ENCODE results near the gene CD84. TPM values are rescaled to one million over a fixed set of nuclear protein-coding genes. Genes with fewer than 3 reads are reported as not detected.

Gene CD84
- total and polyA plus RNA-seq, 8 donors: 0.16 to 13.2 (median 3.1) TPM

GRCh38 chr1:160491981-160492380, 87.3 kb downstream of the CD84 start:
- DNase-seq: no peak
- TF ChIP-seq CTCF (IDR thresholded peaks at IDR 0.05): no peak
- 86 to 94% methylated on average over 3 of the region's 3 CpGs for WGBS, 2 donors
- intact Hi-C loops (cut with DNase I): no loop called here
- no peaks in the 10 kb centered on the region for H3K4me1 ChIP-seq
- no peaks in the 10 kb centered on the region for H3K27me3 ChIP-seq
- FAIRE-seq: no peak
- H3K27ac ChIP-seq: no peak overlapping the region
- no peak for ATAC-seq
- H3K36me3 ChIP-seq: no peaks in the 10 kb centered on the region
- H3K4me3 ChIP-seq: no peak overlapping the region
- H3K9me3 ChIP-seq: no peaks in the 10 kb centered on the region

Other genes starting within 250 kb of the CD84 start
- 100 to 1,000 TPM in 1 of 6 donors, 10 to 100 TPM in 5; 61.1 to 114 (median 83.4) TPM for gene COPA, start 236.2 kb downstream of the CD84 start, total RNA-seq
- gene COPA, start 236.2 kb downstream of the CD84 start, polyA plus RNA-seq: 10 to 100 TPM; 34.7 to 50.4 TPM
- gene NCSTN, start 236.1 kb downstream of the CD84 start, total RNA-seq: 10 to 100 TPM; 47.4 to 64.7 (median 49.6) TPM
- 10 to 100 TPM; 29.7 to 56.4 TPM for gene NCSTN, start 236.1 kb downstream of the CD84 start, polyA plus RNA-seq
- not detected for gene NHLH1, start 212.4 kb downstream of the CD84 start, total RNA-seq
- gene NHLH1, start 212.4 kb downstream of the CD84 start, polyA plus RNA-seq: under 1 TPM; 0.11 to 0.14 TPM
- 1 to 10 TPM; 2.5 to 9.9 (median 4.4) TPM for gene VANGL2, start 178.9 kb downstream of the CD84 start, total RNA-seq
- 1 to 10 TPM; 3.6 to 4.3 TPM for gene VANGL2, start 178.9 kb downstream of the CD84 start, polyA plus RNA-seq
- gene SLAMF6, start 56.2 kb downstream of the CD84 start, total RNA-seq: under 1 TPM; 0.04 to 0.81 (median 0.26) TPM
- gene SLAMF6, start 56.2 kb downstream of the CD84 start, polyA plus RNA-seq: under 1 TPM; 0.07 to 0.11 TPM
- under 1 TPM in 5 of 6 donors, not detected in 1; 0.16 to 0.47 (median 0.40) TPM for gene SLAMF1, start 67.5 kb upstream of the CD84 start, total RNA-seq
- gene SLAMF1, start 67.5 kb upstream of the CD84 start, polyA plus RNA-seq: under 1 TPM; 0.19 to 0.38 TPM
- 1 to 10 TPM in 4 of 6 donors, under 1 TPM in 2; 0.37 to 5.1 (median 1.5) TPM for gene CD48, start 132.3 kb upstream of the CD84 start, total RNA-seq
- gene CD48, start 132.3 kb upstream of the CD84 start, polyA plus RNA-seq: under 1 TPM; 0.61 to 0.84 TPM
- gene SLAMF7, start 159.8 kb upstream of the CD84 start, total RNA-seq: 1 to 10 TPM in 2 of 6 donors, under 1 TPM in 4; 0.32 to 6.5 (median 0.71) TPM
- under 1 TPM; 0.12 to 0.34 TPM for gene SLAMF7, start 159.8 kb upstream of the CD84 start, polyA plus RNA-seq
- under 1 TPM; 0.14 to 0.55 (median 0.36) TPM for gene LY9, start 216.7 kb upstream of the CD84 start, total RNA-seq
- under 1 TPM in 1 of 2 donors, not detected in 1; 0.05 TPM for gene LY9, start 216.7 kb upstream of the CD84 start, polyA plus RNA-seq